Neutrophil (primary cell): ENCODE measurements around the gene FRY.

Experiments used
- H3K27ac ChIP-seq: fragments of 200-600 bp; sonication (generic); 2 replicates; pipeline ENCODE4 v1.5.1; 2016; ENCODE audit warnings: mild to moderate bottlenecking, moderate library complexity
- H3K27me3 ChIP-seq: fragments of 200-600 bp; sonication (generic); 2 replicates; pipeline ENCODE4 v1.6.0; 2016; ENCODE audit warnings: mild to moderate bottlenecking
- H3K36me3 ChIP-seq: fragments of 200-600 bp; sonication (generic); 2 replicates; pipeline ENCODE4 v1.5.1; 2017
- H3K4me1 ChIP-seq, 2 experiments: fragments of 200-600 bp in 1 of 2; sonication (generic) in 1 of 2; 1 replicate in 1 of 2; 2 replicates in 1 of 2; pipeline versions ENCODE4 v1.5.1 to v1.6.1; 2013 to 2016; ENCODE audit warnings: low read depth in 1 of 2, low read length in 1 of 2, mild to moderate bottlenecking in 1 of 2, moderate library complexity in 1 of 2; ENCODE audit not compliant: control insufficient read depth in 1 of 2, insufficient read depth in 1 of 2
- H3K4me3 ChIP-seq, 2 experiments: fragments of 200-600 bp in 1 of 2; sonication (generic) in 1 of 2; 1 replicate in 1 of 2; 2 replicates in 1 of 2; pipeline ENCODE4 v1.5.1; 2013 to 2016; ENCODE audit warnings: low read depth in 1 of 2, low read length in 1 of 2, mild to moderate bottlenecking in 1 of 2, moderate library complexity in 1 of 2
- H3K9me3 ChIP-seq: fragments of 200-600 bp; sonication (generic); 2 replicates; pipeline ENCODE4 v1.5.1; 2016
- CTCF ChIP-seq: fragments of 200-600 bp; sonication (generic); IDR thresholded peaks from 2 replicates; pipeline ENCODE4 v1.5.1; 2016; ENCODE audit warnings: antibody characterized with exemption

Gene FRY

GRCh38 chr13:32009362-32009761, 22.2 kb upstream of the FRY start:
- Histone ChIP-seq H3K9me3 (no peaks in the 10 kb centered on the region), H3K4me1 (no peaks in the 10 kb centered on the region)

GRCh38 chr13:32010136-32010535, 21.4 kb upstream of the FRY start:
- H3K9me3 ChIP-seq = no peaks in the 10 kb centered on the region
- H3K4me3 ChIP-seq = no peak overlapping the region
- TF ChIP-seq CTCF = no peak
- H3K36me3 ChIP-seq = no peaks in the 10 kb centered on the region
- H3K4me1 ChIP-seq = no peaks in the 10 kb centered on the region
- H3K27ac ChIP-seq = no peak overlapping the region
- no peaks in the 10 kb centered on the region for H3K27me3 ChIP-seq

More at GRCh38 chr13:32009362-32009761, 22.2 kb upstream of the FRY start:
- H3K27ac ChIP-seq = no peak overlapping the region
- H3K36me3 ChIP-seq = no peaks in the 10 kb centered on the region
- no peak for TF ChIP-seq CTCF
- H3K4me3 ChIP-seq = no peak overlapping the region
- no peaks in the 10 kb centered on the region for H3K27me3 ChIP-seq

GRCh38 chr13:32011971-32012370, 19.6 kb upstream of the FRY start:
- Histone ChIP-seq H3K27me3 (no peaks in the 10 kb centered on the region), H3K9me3 (no peaks in the 10 kb centered on the region), H3K4me1 (peaks cover 14% of the 10 kb centered on the region in 2 experiments), H3K4me3 (no peak overlapping the region), H3K27ac (no peak overlapping the region), H3K36me3 (no peaks in the 10 kb centered on the region)
- TF ChIP-seq CTCF = no peak

GRCh38 chr13:32013181-32013580, 18.4 kb upstream of the FRY start:
- Histone ChIP-seq H3K4me3 (no peak overlapping the region), H3K9me3 (no peaks in the 10 kb centered on the region), H3K36me3 (no peaks in the 10 kb centered on the region), H3K27ac (no peak overlapping the region), H3K27me3 (no peaks in the 10 kb centered on the region), H3K4me1 (peaks cover 26% of the 10 kb centered on the region in 2 experiments)
- no peak for TF ChIP-seq CTCF

- Histone ChIP-seq H3K27ac (peak overlapping the region; percentile 10), H3K27me3 (no peaks in the 10 kb centered on the region), H3K4me3 (no peak overlapping the region), H3K4me1 (peaks cover 26 to 29% of the 10 kb centered on the region in 2 experiments), H3K9me3 (no peaks in the 10 kb centered on the region), H3K36me3 (no peaks in the 10 kb centered on the region)
- TF ChIP-seq CTCF = no peak
Observed at GRCh38 chr13:32016119-32016518, 15.5 kb upstream of the FRY start.

GRCh38 chr13:32016631-32017030, 14.9 kb upstream of the FRY start:
- TF ChIP-seq CTCF = no peak
- H3K27me3 ChIP-seq = no peaks in the 10 kb centered on the region
- no peaks in the 10 kb centered on the region for H3K9me3 ChIP-seq
- peaks cover 26 to 29% of the 10 kb centered on the region in 2 experiments for H3K4me1 ChIP-seq
- no peak overlapping the region for H3K27ac ChIP-seq
- H3K36me3 ChIP-seq = no peaks in the 10 kb centered on the region
- no peak overlapping the region for H3K4me3 ChIP-seq
